ENCODE results near the gene APLN. TPM values are rescaled to one million over a fixed set of nuclear protein-coding genes. Genes with fewer than 3 reads are reported as not detected.

The APLN gene
- total RNA-seq, 6 donors from 2014 or later: 0.49 to 14.2 (median 1.7) TPM; not detected in 1

DNA sequence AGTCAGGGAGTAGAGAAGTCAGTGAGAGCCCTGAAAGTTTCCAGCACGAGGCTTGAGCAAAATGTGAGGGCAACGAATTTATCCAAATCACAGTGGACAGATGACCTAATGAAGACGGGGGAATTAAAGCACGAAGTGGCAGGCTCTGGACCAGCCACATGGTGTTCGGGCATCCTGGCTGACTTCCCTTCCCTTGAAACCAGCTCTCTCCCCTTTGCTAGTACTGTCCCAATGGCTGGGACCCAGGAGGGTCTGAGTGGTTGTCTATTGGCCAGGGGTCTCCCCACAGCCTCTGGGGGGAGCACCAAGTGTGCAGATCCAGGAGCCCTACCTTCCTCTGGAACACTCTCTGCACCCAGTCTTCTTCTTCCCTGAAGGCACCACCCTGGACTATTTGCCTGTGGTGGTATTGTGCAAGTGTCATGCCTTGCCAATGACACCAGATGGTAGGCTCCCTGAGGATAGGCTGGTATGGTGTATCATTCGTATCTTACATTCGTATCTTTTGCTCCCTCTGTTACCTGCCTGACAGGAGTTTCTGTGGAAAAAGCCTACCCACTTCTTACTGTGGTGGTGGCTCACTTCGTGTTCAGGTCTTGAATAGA, 2.1 kb downstream of the APLN start:
- Histone ChIP-seq H3K4me3 (no peak overlapping the region), H3K27me3 (no peaks in the 10 kb centered on the region), H3K4me1 (peaks cover 0 to 22% (median 10%) of the 10 kb centered on the region in 4 donors), H3K9me3 (no peaks in the 10 kb centered on the region), H3K27ac (no peak overlapping the region), H3K36me3 (no peaks in the 10 kb centered on the region)
- TF ChIP-seq POLR2AphosphoS5 (IDR thresholded peaks at IDR 0.05): no peak
- no peak for TF ChIP-seq EP300 (IDR thresholded peaks at IDR 0.05)
- no peak for TF ChIP-seq POLR2A (IDR thresholded peaks at IDR 0.05)
- TF ChIP-seq, protein P1, sequence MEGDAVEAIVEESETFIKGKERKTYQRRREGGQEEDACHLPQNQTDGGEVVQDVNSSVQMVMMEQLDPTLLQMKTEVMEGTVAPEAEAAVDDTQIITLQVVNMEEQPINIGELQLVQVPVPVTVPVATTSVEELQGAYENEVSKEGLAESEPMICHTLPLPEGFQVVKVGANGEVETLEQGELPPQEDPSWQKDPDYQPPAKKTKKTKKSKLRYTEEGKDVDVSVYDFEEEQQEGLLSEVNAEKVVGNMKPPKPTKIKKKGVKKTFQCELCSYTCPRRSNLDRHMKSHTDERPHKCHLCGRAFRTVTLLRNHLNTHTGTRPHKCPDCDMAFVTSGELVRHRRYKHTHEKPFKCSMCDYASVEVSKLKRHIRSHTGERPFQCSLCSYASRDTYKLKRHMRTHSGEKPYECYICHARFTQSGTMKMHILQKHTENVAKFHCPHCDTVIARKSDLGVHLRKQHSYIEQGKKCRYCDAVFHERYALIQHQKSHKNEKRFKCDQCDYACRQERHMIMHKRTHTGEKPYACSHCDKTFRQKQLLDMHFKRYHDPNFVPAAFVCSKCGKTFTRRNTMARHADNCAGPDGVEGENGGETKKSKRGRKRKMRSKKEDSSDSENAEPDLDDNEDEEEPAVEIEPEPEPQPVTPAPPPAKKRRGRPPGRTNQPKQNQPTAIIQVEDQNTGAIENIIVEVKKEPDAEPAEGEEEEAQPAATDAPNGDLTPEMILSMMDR (IDR thresholded peaks at IDR 0.05): no peak
- WGBS, 2 donors: 90 to 95% methylated on average over 7 to 8 of the region's 8 CpGs
- no peak for DNase-seq
- ATAC-seq (ENCODE audit: low FRiP score in 2 of 2): no peak

DNA sequence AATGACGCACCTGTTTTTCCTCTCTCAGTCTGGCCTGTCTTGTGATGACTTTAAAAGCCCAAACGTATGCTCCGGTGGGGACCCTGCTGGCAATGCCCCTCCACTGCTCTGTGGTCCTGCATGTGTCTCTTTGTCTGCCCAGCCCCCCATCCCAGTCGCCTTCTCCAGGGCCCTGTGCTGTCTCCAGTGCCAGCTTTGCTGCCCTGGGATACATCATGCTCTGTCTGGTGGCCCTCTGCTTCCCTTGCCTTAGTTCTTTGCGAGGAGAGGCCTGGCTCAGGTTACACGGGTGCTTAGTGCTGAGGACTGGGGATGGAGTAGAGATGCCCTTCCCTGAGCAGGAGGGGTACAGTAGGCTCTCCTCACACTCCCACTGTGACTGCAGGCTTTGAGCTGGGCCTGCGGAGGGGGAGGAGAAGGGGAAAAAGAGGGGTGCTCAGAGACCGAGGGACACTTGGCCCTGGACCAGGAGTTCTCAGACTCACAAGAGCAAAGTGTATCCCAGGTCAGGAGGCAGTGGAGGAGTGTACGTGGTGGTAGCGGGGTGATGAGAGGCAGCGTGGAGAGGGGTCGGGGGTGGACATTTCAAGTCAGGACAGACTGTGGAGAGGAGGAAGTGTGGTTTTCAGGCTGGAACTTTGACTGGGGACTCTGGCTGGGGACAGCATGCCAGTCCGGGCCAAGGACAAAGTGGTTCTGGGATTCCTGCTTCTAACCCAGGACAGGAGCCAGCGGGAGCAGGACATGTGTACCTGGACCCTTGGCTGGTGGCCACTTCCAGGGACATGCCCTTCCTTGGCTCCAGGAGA, 2.8 kb downstream of the APLN start:
- H3K9me3 ChIP-seq: no peaks in the 10 kb centered on the region
- no peaks in the 10 kb centered on the region for H3K36me3 ChIP-seq
- H3K4me3 ChIP-seq: no peak overlapping the region
- H3K4me1 ChIP-seq: peaks cover 0 to 22% (median 10%) of the 10 kb centered on the region in 4 donors
- 79 to 87% methylated on average over 7 to 14 of the region's 14 CpGs for WGBS, 2 donors
- H3K27ac ChIP-seq: no peak overlapping the region
- ATAC-seq (ENCODE audit: low FRiP score in 2 of 2): no peak
- H3K27me3 ChIP-seq: no peaks in the 10 kb centered on the region
- TF ChIP-seq EP300 (IDR thresholded peaks at IDR 0.05): no peak
- TF ChIP-seq POLR2AphosphoS5 (IDR thresholded peaks at IDR 0.05): no peak
- TF ChIP-seq POLR2A (IDR thresholded peaks at IDR 0.05): no peak
- TF ChIP-seq, protein P1 (IDR thresholded peaks at IDR 0.05): no peak
- DNase-seq: no peak

DNA sequence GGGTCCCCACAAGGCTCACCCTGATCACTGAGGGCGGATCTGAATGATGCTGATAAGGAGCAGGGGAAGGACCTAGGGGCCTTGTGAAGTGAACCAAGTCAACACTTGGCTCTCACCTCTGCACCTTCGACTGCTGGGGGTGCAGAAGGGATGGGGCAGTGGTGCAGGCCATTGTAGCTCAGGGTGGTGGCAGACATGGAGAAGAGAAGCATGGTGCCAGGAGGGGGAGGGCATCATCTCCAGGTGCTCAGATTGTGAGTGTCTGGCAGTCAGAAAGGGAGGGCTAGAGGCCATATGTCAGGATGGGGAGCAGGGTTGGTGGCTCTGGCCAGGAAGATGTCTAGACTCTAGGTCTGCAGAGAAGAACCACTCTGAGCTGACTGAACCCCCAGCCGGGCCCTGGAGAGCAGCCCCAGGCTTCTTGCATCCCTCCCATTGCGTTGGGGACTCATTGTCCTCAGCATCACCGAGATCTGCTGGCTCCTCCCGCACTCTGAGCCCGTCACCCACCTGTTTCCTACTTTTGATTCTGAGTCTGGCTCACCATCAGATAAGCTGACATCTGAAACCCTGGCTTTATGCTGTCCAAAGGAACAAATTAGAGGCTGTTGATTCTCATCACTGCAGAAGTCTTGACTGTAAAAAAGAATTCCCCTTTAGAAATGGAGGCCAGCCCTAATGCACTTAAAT, 3.8 kb downstream of the APLN start:
- no peaks in the 10 kb centered on the region for H3K27me3 ChIP-seq
- ATAC-seq (ENCODE audit: low FRiP score in 2 of 2) (no peak), DNase-seq (no peak)
- H3K27ac ChIP-seq: no peak overlapping the region
- no peak overlapping the region for H3K4me3 ChIP-seq
- WGBS, 2 donors: 62 to 87% methylated on average over 4 to 7 of the region's 7 CpGs
- H3K9me3 ChIP-seq: no peaks in the 10 kb centered on the region
- TF ChIP-seq POLR2A (IDR thresholded peaks at IDR 0.05) (no peak), EP300 (IDR thresholded peaks at IDR 0.05) (no peak), POLR2AphosphoS5 (IDR thresholded peaks at IDR 0.05) (no peak)
- TF ChIP-seq, protein P1 (IDR thresholded peaks at IDR 0.05): no peak
- H3K4me1 ChIP-seq: peaks cover 0 to 22% (median 10%) of the 10 kb centered on the region in 4 donors
- no peaks in the 10 kb centered on the region for H3K36me3 ChIP-seq

DNA sequence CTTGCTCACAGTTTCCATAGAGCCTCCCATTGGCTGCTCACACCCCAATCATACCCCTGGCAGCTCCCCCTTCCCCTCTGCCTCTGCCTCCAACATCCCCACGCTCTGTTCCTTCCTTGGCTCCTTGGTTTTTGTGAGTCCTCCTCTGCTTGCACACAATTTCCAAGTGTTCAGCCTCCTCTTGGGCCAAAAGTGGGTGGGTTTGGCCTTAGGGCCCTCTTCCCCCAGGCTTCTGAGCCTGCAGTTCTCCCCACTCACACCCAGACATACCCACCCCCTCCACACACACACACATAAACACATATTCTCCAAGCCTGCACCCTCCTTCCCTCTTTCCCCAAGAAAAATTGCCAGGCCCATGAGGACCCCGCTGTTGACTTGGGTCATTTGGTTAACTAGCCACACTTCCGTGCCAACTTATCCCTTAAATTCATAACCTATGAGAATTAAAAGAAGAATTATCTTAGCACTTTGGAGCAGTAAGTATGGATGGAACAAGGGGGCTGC, 4.5 kb downstream of the APLN start:
- no peak for DNase-seq
- 78 to 86% methylated on average over 3 of the region's 3 CpGs for WGBS, 2 donors

More for the DNA sequence above, 4.5 kb downstream of the APLN start:
- no peaks in the 10 kb centered on the region for H3K9me3 ChIP-seq
- ATAC-seq (ENCODE audit: low FRiP score in 2 of 2): no peak
- TF ChIP-seq POLR2A (IDR thresholded peaks at IDR 0.05): no peak
- TF ChIP-seq EP300 (IDR thresholded peaks at IDR 0.05): no peak
- TF ChIP-seq POLR2AphosphoS5 (IDR thresholded peaks at IDR 0.05): no peak
- TF ChIP-seq, protein P1 (IDR thresholded peaks at IDR 0.05): no peak
- H3K36me3 ChIP-seq: no peaks in the 10 kb centered on the region
- H3K4me3 ChIP-seq: no peak overlapping the region
- no peak overlapping the region for H3K27ac ChIP-seq
- no peaks in the 10 kb centered on the region for H3K27me3 ChIP-seq
- H3K4me1 ChIP-seq: peaks cover 0 to 20% (median 10%) of the 10 kb centered on the region in 4 donors
